ENCODE measurements around the gene ZFP1. TPM values are rescaled to one million over a fixed set of nuclear protein-coding genes. Genes with fewer than 3 reads are reported as not detected.

The ZFP1 gene
- total RNA-seq, 3 donors from 2014 or later, result 7.0 to 16.0 (median 12.5) TPM

DNA sequence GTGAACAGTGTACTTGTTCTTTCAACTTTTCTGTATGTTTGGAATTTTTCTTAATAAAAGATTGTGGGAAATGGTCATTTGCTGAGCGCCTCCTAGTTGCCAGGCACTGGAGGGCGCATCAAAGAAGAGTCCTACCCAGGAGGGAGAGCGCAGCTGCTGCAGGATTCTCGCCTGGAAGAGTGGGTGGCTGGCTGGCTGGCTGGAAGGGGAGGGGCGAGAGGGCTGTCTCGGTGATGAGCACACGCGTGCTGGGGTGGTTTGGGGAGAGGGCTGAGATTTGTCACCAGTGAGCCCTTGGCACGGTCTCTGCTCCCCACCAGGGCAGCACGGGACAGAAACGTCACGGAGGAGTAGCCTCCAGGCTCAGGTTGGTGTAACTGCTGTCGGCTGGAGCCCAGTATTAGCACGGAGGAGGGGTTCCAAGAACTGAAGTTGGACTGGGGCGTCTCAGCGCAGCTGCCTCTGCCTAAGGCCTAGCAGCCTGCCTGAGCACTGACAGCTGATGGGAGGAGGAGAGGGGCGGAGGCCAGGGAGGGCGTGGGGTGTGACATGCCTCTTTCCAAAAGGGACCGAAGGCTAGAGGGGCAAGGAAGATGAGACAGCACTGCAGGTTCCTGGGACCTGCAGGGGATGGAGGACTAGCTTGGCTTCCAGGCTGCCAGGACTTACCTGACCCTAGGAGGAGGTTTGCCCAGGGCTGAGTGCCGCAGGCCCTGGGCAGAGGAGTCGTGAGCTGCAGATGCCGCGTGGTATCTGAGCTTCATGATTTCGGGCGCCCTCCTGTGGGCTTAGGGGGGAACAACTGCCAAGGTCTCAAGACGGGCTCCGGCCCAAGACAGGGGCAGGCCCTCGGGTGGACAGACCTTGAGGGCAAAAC lies 37.4 kb upstream of the ZFP1 start:
- H3K9me3 ChIP-seq, result no peaks in the 10 kb centered on the region
- DNase-seq (ENCODE audit: low spot score in 2 of 2), result peak; percentile 80 to 88
- H3K36me3 ChIP-seq, result no peaks in the 10 kb centered on the region
- H3K4me3 ChIP-seq, result peak overlapping the region; percentile 17 to 61 (median 34)
- H3K27me3 ChIP-seq, result no peaks in the 10 kb centered on the region
- peaks cover 27 to 33% of the 10 kb centered on the region in 2 donors for H3K4me1 ChIP-seq
- peak in 1 of 3 donors; percentile 78 for TF ChIP-seq POLR2AphosphoS5 (IDR thresholded peaks at IDR 0.05)
- TF ChIP-seq, protein P1, sequence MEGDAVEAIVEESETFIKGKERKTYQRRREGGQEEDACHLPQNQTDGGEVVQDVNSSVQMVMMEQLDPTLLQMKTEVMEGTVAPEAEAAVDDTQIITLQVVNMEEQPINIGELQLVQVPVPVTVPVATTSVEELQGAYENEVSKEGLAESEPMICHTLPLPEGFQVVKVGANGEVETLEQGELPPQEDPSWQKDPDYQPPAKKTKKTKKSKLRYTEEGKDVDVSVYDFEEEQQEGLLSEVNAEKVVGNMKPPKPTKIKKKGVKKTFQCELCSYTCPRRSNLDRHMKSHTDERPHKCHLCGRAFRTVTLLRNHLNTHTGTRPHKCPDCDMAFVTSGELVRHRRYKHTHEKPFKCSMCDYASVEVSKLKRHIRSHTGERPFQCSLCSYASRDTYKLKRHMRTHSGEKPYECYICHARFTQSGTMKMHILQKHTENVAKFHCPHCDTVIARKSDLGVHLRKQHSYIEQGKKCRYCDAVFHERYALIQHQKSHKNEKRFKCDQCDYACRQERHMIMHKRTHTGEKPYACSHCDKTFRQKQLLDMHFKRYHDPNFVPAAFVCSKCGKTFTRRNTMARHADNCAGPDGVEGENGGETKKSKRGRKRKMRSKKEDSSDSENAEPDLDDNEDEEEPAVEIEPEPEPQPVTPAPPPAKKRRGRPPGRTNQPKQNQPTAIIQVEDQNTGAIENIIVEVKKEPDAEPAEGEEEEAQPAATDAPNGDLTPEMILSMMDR (IDR thresholded peaks at IDR 0.05), result peak; percentile 86 to 94 (median 91)
- no peak for TF ChIP-seq POLR2A (IDR thresholded peaks at IDR 0.05)
- H3K27ac ChIP-seq, result peak overlapping the region; percentile 84 to 91
- intact Hi-C loops (cut with DNase I; ENCODE audit: low total_unique reads), result loop anchor here (1.0 kb wide), 1 partner anchor 111 kb away; no protein-coding TSS in a partner anchor

DNA sequence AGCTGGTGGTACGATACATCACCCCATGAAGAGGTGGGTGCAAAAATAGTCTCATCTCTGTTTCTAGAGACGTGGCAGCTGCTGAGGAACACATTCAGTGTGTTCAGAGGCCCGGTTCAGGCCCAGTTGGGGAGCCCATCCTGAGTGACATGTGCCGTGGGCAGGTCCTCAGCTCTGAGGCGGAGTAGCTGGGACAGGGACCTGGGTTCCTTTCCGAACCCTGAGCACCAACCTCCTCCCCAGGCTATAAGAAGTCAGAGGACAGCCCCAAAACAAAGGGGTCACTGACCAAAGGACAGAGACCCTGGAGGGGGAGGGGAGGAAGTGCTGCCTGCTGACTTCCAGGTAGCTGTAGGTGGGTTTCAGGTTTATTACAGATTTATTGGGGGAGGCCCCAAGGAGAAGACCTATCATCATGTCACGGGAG lies 36.8 kb upstream of the ZFP1 start:
- TF ChIP-seq POLR2A (IDR thresholded peaks at IDR 0.05) (no peak), POLR2AphosphoS5 (IDR thresholded peaks at IDR 0.05) (no peak)
- TF ChIP-seq, protein P1 (IDR thresholded peaks at IDR 0.05), result no peak
- no peaks in the 10 kb centered on the region for H3K9me3 ChIP-seq
- peak overlapping the region; percentile 84 to 91 for H3K27ac ChIP-seq
- no peak for DNase-seq (ENCODE audit: low spot score in 2 of 2)
- no peaks in the 10 kb centered on the region for H3K27me3 ChIP-seq
- peak overlapping the region in 1 of 3 donors; percentile 61 for H3K4me3 ChIP-seq
- H3K36me3 ChIP-seq, result no peaks in the 10 kb centered on the region
- intact Hi-C loops (cut with DNase I; ENCODE audit: low total_unique reads), result loop anchor here (1.0 kb wide), 1 partner anchor 111 kb away; no protein-coding TSS in a partner anchor
- H3K4me1 ChIP-seq, result peaks cover 24 to 34% of the 10 kb centered on the region in 2 donors

DNA sequence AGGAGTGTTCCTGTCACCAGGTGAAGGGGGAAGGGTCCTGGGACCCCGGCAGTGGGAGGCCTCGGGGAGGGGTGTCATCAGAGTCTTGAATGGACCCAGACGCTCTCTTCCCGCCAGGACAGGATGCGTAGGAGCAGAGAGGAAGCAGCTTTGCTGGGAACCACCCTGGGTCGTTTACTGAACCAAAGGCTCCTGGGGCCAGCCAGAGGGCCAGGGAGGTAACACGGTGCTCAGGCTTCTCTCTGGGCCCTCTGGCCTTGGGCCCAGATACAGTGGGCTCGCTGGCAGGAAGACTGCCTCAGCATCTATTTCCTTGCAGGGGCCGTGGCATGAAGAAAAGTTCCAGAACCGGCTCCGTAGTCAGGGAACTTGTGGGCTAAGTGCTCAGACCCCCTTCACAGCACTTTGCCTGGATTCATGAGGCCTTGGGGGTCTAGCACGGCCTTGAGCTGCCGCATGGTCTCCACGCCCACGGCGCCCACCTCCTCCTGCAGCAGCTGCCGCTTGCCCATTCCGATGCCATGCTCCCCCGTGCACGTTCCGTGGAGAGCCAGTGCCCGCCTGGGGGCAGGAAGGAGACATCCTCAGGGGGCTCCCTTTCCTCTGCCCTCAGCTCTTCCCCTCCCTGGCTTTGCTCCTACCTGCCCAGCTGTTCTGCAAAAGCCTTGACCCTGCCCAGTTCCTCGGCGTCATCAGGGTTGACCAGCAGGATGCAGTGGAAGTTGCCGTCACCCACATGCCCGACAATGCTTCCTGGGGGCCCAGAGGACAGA lies 36.2 kb upstream of the ZFP1 start:
- Histone ChIP-seq H3K36me3 (no peaks in the 10 kb centered on the region), H3K27me3 (no peaks in the 10 kb centered on the region), H3K27ac (peak overlapping the region; percentile 84 to 91), H3K4me1 (peaks cover 24 to 34% of the 10 kb centered on the region in 2 donors), H3K4me3 (no peak overlapping the region), H3K9me3 (no peaks in the 10 kb centered on the region)
- intact Hi-C loops (cut with DNase I; ENCODE audit: low total_unique reads), result loop anchor here (1.0 kb wide), 1 partner anchor 112 kb away; no protein-coding TSS in a partner anchor
- TF ChIP-seq POLR2A (IDR thresholded peaks at IDR 0.05) (no peak), POLR2AphosphoS5 (IDR thresholded peaks at IDR 0.05) (no peak)
- TF ChIP-seq, protein P1 (IDR thresholded peaks at IDR 0.05), result no peak
- no peak for DNase-seq (ENCODE audit: low spot score in 2 of 2)

DNA sequence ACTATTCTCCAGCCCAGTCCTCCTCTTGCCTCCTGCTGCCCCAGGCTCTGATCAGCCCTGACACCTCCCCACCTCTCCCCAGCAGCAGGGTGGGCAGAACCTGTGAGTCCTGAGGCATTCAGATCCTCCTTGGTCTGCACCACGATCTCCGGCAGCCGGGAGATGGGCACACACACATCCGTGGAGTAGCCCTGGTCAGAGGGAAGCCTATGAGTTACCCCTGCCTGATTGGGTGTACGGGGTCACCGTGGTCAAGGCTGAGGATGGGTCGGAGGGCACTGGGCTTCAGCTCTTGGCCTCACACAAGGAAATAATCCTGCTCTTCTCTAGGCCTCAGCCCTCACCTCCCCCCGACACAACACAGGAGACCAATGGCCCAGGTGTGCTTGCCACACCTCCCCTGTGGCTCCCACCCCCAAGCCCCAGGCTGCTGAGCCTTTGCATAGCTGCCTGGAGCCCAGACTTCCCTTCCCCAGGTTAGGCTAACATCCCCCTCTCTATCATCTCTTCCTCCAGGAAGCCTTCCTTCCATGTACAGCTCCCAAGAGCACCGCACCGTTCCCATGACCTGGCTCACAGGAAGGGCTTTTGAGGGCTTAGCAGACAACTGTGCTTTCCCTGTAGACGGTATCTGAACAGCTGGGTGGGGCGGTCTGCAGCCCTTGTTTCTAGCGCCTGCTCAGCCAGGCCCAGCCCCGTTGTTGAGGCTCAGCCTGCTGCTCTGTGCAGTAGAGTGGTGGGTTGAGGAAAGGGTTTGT lies 35.4 kb upstream of the ZFP1 start:
- Histone ChIP-seq H3K9me3 (no peaks in the 10 kb centered on the region), H3K36me3 (no peaks in the 10 kb centered on the region), H3K27ac (peak overlapping the region in 1 of 2 donors; percentile 91), H3K27me3 (no peaks in the 10 kb centered on the region), H3K4me1 (peaks cover 24 to 34% of the 10 kb centered on the region in 2 donors), H3K4me3 (no peak overlapping the region)
- intact Hi-C loops (cut with DNase I; ENCODE audit: low total_unique reads), result no loop called here
- TF ChIP-seq POLR2A (IDR thresholded peaks at IDR 0.05) (no peak), POLR2AphosphoS5 (IDR thresholded peaks at IDR 0.05) (no peak)
- TF ChIP-seq, protein P1 (IDR thresholded peaks at IDR 0.05), result no peak
- DNase-seq (ENCODE audit: low spot score in 2 of 2), result no peak

All from breast epithelium (tissue), 4 donors.